Ishikawa (cell line): ENCODE results near the gene PDE7B.

Source experiments
- CEBPB ChIP-seq: IDR thresholded peaks from 2 replicates; pipeline ENCODE4 v1.6.1; 2012
- CREB1 ChIP-seq: IDR thresholded peaks from 2 replicates; pipeline ENCODE4 v1.6.1; 2012; ENCODE audit warnings: low read depth
- EGR1 ChIP-seq: IDR thresholded peaks from 2 replicates; pipeline ENCODE4 v1.6.1; 2012
- EP300 ChIP-seq: IDR thresholded peaks from 2 replicates; pipeline ENCODE4 v1.6.1; 2012; ENCODE audit warnings: borderline replicate concordance
- MAX ChIP-seq: IDR thresholded peaks from 2 replicates; pipeline ENCODE4 v1.6.1; 2012
- NFIC ChIP-seq: IDR thresholded peaks from 2 replicates; pipeline ENCODE4 v1.6.1; 2012
- RAD21 ChIP-seq: IDR thresholded peaks from 2 replicates; pipeline ENCODE4 v1.6.1; 2012; ENCODE audit warnings: low read depth
- REST ChIP-seq: IDR thresholded peaks from 2 replicates; pipeline ENCODE4 v1.6.1; 2012; ENCODE audit warnings: low read depth, mild to moderate bottlenecking
- TAF1 ChIP-seq: IDR thresholded peaks from 2 replicates; pipeline ENCODE4 v1.6.1; 2012; ENCODE audit warnings: low read depth, mild to moderate bottlenecking
- TCF12 ChIP-seq: IDR thresholded peaks from 2 replicates; pipeline ENCODE4 v1.6.1; 2012; ENCODE audit warnings: low read depth
- TEAD4 ChIP-seq: IDR thresholded peaks from 2 replicates; pipeline ENCODE4 v1.6.1; 2012
- USF1 ChIP-seq: IDR thresholded peaks from 2 replicates; pipeline ENCODE4 v1.6.1; 2012
- ZBTB7A ChIP-seq: IDR thresholded peaks from 2 replicates; pipeline ENCODE4 v1.6.1; 2012; ENCODE audit warnings: low read depth

GRCh38 chr6:135839121-135839520, 12.4 kb upstream of the PDE7B start:
- no peak for TF ChIP-seq ZBTB7A
- TF ChIP-seq EP300, result no peak
- TF ChIP-seq RAD21, result no peak
- no peak for TF ChIP-seq REST
- TF ChIP-seq EGR1, result no peak
- TF ChIP-seq NFIC, result no peak
- no peak for TF ChIP-seq USF1
- no peak for TF ChIP-seq TEAD4
- TF ChIP-seq TAF1, result no peak
- no peak for TF ChIP-seq TCF12
- TF ChIP-seq MAX, result no peak
- no peak for TF ChIP-seq CEBPB
- TF ChIP-seq CREB1, result no peak
